Fibroblast of skin of right biceps (primary cell): ENCODE results near the gene PRKN.
A peak's percentile ranks its signal among the peaks of the same experiment; 100 is the strongest.

ENCODE experiments used
- DNase-seq: peaks from one replicate; pipeline ENCODE4 v3.0.0-alpha.2; 2013

Gene PRKN

GRCh38 chr6:162526960-162527359, 200.6 kb downstream of the PRKN start:
- no peak for DNase-seq

GRCh38 chr6:162525181-162525580, 202.4 kb downstream of the PRKN start:
- DNase-seq, result no peak

- DNase-seq, result no peak
Observed at GRCh38 chr6:162512744-162513143, 214.8 kb downstream of the PRKN start.

GRCh38 chr6:162497389-162497788, 230.2 kb downstream of the PRKN start:
- DNase-seq, result peak; percentile 22

- DNase-seq, result no peak
Observed at GRCh38 chr6:162493917-162494316, 233.6 kb downstream of the PRKN start.

- DNase-seq, result no peak
Observed at GRCh38 chr6:162491637-162492036, 235.9 kb downstream of the PRKN start.

GRCh38 chr6:162489101-162489976, 238.2 kb downstream of the PRKN start:
- no peak for DNase-seq

GRCh38 chr6:162488444-162488843, 239.1 kb downstream of the PRKN start:
- DNase-seq, result no peak

GRCh38 chr6:162485464-162485863, 242.1 kb downstream of the PRKN start:
- no peak for DNase-seq

- no peak for DNase-seq
Observed at GRCh38 chr6:162481938-162482337, 245.6 kb downstream of the PRKN start.

GRCh38 chr6:162481320-162481719, 246.2 kb downstream of the PRKN start:
- DNase-seq, result no peak

- DNase-seq, result no peak
Observed at GRCh38 chr6:162478192-162478671, 249.3 kb downstream of the PRKN start.

- DNase-seq, result no peak
Observed at GRCh38 chr6:162474722-162475121, 252.8 kb downstream of the PRKN start.

GRCh38 chr6:162471842-162472241, 255.7 kb downstream of the PRKN start:
- no peak for DNase-seq

- DNase-seq, result peak; percentile 83
Observed at GRCh38 chr6:162468326-162468725, 259.2 kb downstream of the PRKN start.

GRCh38 chr6:162467679-162468078, 259.9 kb downstream of the PRKN start:
- DNase-seq, result no peak

GRCh38 chr6:162463576-162463975, 264.0 kb downstream of the PRKN start:
- DNase-seq, result no peak

GRCh38 chr6:162459985-162460384, 267.6 kb downstream of the PRKN start:
- DNase-seq, result no peak

GRCh38 chr6:162450358-162450757, 277.2 kb downstream of the PRKN start:
- no peak for DNase-seq

GRCh38 chr6:162448294-162448693, 279.3 kb downstream of the PRKN start:
- DNase-seq, result no peak

GRCh38 chr6:162443101-162443500, 284.5 kb downstream of the PRKN start:
- no peak for DNase-seq

GRCh38 chr6:162442687-162443086, 284.9 kb downstream of the PRKN start:
- peak; percentile 11 for DNase-seq

GRCh38 chr6:162441991-162442390, 285.6 kb downstream of the PRKN start:
- no peak for DNase-seq

GRCh38 chr6:162438980-162439379, 288.6 kb downstream of the PRKN start:
- no peak for DNase-seq

GRCh38 chr6:162435071-162435470, 292.5 kb downstream of the PRKN start:
- DNase-seq, result no peak
